HG03575 (cell line): Measurements from ENCODE around the gene HOOK1.
A peak's percentile ranks its signal among the peaks of the same experiment; 100 is the strongest.

Experiments
- ATAC-seq: cut with Tn5 transposase; IDR thresholded peaks from one replicate; pipeline ENCODE4 v1.9.1; 2021; ENCODE audit not compliant: unreplicated experiment, insufficient number of reproducible peaks, low FRiP score; ENCODE audit errors: extremely low read depth

The HOOK1 gene

DNA sequence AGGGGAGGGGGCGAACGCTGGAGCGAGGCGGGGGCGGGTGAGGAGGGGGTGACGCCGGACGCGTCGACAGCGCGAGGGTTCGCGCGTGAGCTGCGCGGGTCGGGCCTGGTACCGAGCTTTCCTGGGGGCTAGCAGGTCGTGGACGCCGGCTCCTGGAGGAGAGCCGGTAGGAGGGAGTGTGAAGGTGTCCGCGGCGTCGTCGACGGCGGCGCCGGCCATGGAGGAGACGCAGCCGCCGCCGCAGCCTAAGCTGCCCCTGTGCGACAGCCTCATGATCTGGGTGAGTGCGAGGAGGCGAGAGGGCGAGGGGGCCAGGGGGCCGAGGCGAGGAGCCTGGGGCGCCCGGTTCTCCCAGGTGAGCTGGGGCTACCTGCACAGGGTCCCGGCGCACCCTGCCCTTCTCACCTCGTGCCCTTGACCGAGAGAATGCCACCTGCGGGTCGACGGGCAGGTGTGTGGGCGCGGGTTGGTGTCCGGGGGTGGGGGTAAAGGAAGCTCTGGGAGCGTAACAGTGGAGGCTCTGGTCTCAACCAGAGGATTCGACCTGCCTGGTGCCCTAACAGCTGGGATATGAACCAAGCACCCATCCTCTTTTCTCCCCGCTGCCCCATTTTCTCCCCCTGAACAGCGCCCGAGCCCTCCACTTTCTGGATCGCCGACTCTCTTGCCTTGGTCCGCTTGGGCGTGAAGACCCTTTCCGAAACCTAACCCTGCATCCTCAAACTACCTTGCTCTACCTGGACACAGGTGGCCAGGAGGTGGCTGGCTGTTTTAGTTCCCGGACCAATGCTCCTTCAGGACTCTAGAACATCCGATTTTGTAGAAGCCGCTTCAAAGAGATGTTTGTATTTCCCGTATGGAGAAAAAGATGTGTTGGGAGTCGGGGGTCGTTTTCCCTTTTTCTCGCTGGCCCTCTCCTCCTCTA, at the start of gene HOOK1:
Gene HOOK1, plus strand, starts transcription at position 49 of the 925 bp plus-strand sequence. Its CDS starts 169 bp downstream, at position 218.
- no peak for ATAC-seq

DNA sequence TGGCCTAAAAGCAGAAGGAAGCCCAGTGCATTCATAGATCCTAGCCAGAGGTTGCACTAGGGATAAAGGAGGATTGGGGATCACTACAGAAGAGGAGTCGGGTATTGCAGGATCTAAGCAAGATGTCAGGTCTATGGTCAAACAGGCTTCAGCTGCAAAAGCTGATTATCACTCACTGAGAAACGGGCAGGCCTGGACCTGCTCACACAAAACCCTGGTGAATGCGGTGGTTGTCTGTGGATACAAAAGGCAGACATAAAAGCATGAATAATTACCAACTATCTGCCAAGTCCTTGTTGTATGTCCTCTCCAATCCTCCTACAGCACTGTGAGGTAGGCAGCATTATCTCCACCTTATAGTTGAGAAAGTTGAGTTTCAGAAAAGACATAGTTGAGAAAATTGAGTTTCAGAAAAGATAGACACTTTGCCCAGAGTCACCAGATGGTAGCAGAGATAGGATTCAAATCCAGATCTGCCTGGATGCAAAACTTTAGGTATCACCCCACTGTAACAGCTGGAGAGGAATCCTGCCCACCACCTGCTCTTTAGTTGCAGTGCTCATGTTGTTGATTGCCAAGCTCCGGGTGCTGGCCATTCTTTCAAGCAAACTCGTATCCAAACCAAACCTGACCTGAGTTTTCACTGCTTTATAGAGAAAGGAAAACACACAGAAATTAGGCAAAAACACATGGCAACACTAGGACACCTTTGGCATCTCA, 49.6 kb upstream of the HOOK1 start:
- no peak for ATAC-seq

DNA sequence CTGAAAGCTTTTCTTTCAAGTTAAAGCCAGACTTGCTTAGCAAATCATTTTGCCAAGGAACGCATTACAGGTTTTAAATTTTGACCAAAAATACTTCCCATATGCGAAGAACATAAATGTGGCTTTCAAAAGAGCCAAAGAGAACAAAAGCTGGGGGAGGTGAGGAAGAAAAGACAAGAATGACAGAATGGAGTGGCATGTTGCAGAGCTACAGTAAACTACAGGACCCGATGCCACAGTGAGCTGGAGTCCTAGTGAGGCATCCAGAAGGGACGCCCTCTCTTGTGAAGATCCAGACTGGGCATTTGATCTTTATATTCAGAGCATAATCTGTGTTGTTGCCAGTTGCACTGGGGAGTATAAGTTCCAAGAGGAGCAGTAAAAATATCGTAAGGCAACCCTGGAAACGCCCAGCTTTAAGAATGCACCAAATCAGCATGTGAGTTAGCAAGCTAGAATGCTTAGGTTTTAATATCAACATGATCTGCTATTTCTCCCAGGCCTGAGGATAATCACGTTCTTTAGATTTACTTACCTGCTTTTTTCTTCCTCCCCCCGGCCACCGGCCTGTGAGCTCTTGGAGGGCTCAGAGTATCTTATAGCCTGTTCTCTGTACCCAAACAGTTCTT, 48.4 kb upstream of the HOOK1 start:
- no peak for ATAC-seq

DNA sequence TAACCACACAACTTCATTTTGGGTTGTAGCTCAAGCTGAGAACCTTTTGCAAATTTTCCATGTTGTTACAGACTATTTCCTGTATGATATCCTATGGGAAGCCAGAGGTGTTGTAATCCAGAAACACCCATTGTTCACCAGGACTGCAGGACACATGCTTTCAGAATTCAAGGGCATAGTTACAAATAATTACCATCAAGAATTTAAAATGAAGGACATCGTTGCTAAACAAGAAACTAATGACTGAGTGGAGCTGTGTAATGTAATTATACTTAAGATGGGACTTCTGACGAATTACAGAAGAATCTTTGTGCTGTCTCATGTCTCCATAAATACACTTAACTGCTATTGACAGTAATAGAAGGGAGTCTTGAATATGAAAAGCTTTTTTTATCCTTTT, 47.6 kb upstream of the HOOK1 start:
- ATAC-seq, result no peak

DNA sequence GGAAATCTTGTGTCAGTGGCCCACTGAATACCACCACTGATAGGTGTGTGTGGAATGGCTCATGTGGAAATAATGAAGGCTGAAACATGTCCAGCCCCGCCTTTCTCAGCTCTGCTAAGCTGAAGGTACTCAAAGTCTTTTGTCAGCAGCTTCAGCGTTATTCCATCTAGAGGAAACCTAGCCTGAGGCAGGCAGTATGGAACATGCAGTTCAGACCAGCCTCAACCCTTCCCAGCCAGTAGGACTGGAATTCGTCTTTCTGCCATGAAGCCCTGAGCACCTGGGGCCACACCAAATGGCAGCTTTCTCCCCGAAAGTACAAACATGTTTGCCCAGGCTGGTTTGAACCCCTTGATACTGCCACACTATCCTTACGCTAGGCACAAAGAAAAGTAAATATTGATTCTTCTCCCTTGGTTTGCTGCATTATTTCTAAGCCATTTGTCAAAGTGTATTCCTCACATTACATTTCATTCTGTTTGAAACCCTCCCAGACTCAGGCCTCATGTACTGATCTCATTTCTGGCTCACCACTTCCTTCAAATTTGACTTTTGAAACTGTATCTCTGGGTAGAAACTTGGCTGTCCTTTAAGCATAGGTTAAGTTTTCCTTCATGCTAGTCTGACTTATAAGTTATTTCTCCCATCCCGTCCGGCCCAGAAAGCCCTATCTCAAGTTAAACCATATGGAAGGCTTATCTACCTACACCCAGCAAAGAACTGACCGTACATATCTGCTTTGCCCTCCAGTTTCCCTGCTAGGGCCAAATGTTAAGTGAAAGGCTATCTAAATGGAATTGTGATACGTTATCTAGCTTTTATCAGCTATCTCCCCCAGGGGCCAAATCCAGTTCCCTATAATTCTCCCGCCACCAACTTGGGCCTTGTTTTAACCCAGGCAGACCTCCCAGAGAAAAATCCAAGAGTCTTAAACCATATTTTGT, 45.7 kb upstream of the HOOK1 start:
- ATAC-seq, result no peak

DNA sequence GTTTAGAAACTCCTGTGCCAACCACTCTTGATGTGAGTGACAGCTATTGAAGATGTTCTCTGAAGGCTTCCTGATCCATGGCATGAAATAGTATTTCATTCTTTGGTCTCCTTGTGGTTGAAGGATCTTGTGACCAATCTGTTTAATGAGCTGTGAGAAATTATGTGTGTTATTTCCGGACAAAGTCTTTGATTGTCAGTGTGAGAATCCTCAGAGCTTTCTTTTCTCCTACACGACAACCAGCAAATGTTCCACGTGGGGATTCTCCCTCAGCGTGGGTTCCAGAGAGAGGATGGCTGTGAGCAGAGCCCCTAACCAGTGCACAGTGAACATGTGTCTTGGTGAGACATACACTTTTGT, 45.0 kb upstream of the HOOK1 start:
- no peak for ATAC-seq

DNA sequence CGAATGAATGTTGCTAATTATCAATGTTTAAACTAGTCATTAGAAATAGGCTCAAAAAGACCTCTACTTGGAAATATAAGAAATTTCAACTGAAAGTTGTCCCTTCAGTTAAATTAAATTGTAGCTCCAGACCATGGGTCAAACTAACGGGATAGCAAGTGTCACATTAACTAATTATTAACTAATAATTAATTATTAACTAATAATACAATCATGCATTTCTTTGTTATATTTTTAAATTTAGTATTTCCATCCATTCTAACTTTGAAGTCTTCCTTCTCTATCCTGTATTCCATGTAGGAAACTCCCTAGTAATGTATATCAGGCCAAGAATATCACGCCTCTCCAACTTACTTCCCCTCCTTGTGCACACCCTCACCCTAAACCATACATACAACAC, 43.4 kb upstream of the HOOK1 start:
- no peak for ATAC-seq

DNA sequence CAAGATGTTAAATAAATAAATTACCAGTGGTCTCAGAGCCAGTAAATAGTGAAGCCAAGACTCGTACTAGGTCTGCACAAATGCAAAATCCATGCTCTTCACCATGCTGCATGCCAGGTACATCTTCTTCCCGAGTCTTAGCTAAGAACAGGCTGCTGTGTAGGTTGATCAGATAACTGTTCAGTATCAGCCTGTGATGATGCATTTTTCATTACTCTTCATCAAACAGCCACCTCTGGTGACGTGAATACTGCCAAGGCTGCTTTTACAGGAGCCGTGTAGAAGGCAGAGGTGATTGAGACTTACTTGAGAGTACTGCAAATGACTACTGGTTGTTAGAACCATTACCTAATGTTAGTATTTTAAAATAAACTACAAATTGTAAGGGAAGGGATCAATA, 39.3 kb upstream of the HOOK1 start:
- no peak for ATAC-seq

DNA sequence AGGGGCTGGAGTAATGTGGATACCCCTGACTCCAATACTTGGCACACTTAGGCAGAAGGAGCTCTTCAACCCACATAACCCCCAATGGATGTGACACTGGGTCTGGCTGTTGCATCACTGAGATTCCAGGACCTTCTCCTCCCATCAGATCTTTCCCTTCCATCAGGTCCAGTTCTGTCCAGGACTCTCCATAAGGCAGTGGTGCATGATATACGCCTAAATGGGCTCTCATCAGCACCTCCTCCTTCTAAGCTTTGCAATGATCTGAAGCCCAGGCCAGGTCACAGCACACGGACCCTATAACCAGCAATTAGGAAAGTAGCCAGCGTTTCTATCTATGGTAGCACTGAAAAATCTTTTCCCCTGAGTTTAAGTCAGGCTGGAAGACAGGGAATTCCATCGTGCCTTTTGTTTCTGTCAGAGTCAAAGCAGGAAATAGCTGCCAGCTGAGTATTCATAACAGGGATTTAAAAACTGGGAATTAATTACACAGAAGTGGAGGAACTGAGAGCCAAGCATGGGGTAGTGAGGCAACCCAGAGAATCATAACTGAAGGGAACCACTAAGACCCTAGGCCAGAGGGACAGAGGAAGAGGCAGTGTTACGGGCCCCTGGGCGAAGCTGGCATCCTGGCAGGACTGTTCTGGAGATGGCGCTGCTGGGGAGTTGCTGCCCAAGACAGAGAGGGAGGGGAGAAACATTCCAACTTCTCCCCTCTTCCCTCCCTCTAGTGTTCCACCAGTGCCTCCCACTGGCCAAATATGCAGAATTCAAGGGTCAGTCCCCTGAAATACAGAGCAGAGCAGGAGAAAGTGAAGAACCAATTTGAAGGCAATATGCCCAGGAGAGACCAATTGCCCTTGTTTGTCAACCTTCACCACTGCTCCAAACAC, 37.5 kb upstream of the HOOK1 start:
- ATAC-seq, result no peak

DNA sequence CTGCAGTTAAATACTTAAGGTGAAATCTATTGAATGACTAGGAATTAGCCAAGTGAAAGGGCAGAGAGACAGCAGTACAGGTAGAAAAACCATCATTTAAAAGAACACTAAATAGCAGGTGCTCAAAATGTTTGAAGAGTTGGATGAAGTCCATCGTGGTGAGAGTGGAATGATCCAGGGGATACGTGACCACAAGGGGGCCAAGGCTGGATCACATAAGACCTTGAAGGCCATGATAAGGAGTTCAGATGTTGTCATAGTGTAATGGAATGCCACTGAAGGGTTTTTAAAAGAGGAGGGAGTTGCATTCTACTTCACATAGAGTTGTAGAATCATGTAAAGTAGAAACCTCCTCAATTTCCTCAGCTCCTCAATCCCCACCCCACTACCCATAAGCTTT, 34.8 kb upstream of the HOOK1 start:
- ATAC-seq, result no peak

DNA sequence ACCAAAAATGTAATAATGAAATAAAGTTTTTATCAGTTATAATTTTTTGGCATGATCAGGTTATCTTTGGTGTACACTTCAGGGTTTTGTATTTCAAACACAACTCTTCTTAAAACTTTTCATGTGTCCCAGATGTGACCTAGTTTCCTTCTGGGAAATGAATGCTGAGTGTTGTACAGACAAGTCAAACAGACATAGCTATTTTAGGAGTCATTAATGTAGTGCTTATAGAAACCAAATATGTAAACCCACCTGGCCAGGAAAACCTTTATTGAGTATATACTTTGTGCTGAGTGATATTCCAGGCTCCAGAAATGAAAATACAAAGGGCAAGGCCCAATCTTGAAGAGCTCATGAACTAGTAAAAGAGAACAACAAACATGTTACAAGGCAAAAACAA, 25.9 kb upstream of the HOOK1 start:
- ATAC-seq, result no peak

DNA sequence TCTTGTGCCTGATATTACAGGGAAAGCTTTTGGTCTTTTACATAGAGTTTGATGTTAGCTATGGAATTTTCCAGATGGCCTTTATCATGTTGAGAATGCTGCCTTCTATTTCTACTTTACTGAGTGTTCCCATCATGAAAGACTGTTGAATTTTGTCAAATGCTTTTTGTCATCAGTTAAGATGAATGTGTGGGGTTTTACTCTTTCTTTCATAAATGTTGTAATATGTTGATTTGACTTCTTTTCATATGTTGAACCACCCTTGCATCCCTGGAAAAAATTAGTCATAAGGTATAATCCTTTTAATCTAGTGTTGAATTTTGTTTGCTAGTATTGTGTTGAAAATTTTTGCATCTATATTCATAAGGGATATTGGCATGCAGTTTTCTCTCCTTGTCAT, 16.1 kb upstream of the HOOK1 start:
- ATAC-seq, result no peak

DNA sequence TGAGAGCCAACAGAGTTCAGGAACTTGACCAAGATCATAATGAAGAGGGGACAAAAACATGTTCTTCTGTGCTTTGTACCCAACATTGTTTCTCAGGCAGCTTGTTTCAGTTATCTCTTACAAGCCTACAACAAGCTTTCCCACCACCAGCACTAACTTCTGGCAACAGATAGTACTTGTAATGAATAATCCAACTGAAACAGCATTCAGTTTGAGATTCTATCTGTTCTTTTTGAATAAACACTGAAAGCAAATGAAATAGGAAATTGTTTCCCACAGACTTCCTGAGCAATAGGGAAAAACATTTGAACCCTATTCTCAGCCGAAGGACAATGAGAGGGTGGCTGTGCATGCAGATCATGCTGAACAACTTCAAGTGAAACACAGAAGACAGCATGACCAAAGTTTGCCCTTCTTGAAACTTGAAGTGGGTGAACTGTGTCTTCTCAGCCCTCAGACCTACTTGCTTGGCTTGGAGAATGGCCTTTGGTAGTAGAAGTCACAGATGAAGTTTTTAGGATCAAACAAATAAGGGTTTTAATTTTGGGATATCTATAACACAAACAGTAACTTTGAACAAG, 11.2 kb upstream of the HOOK1 start:
- no peak for ATAC-seq

DNA sequence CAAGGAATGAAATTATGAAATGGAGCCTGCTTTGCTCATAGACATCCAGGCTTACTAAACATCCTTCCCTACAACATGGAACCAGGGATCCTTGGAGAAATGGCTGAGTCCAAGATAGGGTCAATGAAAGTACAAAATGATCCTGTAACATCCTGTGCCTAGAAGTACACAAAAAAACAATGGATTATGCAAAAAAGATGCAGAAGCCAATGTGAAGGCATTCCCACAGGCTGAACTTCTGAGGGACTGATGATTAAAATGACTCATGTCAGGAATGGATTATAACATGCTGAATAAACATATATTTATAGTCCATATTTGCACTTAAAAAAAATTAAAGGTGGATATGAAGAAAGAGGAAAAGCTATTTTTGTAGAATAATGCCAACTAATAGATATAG, 10.4 kb upstream of the HOOK1 start:
- ATAC-seq, result no peak

DNA sequence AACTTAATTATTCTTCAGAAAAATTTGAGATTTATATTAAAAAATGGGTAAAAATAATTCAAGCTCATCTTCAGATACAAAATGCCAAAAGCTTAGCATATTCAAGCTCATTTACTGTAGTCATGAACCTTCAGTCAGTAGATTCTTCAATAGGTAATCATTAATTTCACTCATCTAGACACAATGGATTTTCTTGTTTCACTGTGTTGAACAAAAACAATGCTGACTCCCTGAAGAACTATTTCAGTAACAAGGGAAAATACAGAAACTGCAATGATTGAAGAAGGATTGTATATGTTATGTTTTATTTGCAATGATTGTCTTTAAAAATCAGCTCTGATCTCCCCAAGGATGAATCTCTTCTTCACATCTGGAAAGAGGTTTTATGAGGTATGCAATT, 9.2 kb upstream of the HOOK1 start:
- ATAC-seq, result no peak

DNA sequence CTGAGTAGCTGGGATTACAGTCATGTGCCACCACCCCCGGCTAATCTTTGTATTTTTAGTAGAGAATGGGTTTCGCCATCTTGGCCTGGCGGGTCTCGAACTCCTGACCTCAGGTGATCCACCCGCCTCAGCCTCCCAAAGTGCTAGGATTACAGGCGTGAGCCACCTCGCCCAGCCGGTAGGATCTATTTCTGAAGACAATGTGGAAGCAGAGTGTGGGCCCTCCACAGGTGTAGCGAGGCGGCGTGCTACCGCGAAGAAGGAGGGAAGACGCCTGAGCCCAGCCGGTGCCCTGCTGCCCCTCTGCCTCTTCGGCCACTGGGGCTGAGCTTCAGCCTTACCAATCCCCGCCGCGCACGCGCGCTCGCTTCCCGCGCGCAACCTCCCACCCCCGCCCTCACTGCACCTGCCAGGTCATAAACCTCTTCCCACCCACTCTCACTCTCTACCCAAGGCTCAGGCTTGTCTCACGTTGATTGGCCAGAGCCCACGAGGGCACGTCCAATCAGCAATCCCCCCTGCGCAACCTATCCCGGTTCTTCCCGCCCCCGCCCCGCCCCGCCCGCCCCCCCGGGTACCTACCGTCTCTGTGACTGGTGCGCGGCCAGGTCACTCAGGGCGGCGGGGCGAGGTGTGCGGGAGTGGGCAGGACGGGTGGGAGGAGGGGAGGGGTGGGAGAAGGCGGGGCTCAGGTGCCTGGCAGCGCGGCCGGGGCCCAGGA, 409 bp upstream of the HOOK1 start:
- peak; percentile 93 for ATAC-seq

DNA sequence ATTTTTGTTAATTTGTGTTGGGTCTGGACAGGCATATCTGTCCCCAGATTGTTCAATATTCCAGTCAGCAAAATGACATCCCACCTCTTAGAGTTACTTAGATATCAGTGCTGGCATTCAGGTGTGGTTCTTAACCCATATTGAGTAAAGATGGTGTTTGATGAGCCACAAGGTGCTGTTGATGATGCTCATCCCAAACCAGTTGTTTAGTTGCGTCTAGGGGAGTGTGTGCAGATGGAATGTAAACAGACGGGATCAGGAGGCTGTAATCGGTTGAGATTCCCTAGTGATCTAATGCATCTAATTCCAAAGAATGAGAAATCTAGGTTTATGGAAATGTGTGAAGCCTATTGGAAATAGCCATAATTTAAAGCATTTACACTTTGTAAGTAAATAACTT, 1.1 kb downstream of the HOOK1 start:
- ATAC-seq, result no peak
